HG03196 (cell line): ENCODE data around the gene TNKS1BP1.
"Not testable (repeated sequence)": the region's sequence is repeated elsewhere in the genome, so short reads cannot be mapped to it uniquely, and the experiment has no call there.

ENCODE experiments used
- ATAC-seq: cut with Tn5 transposase; IDR thresholded peaks from one replicate; pipeline ENCODE4 v1.9.1; 2021; ENCODE audit not compliant: unreplicated experiment

The TNKS1BP1 gene, protein sequence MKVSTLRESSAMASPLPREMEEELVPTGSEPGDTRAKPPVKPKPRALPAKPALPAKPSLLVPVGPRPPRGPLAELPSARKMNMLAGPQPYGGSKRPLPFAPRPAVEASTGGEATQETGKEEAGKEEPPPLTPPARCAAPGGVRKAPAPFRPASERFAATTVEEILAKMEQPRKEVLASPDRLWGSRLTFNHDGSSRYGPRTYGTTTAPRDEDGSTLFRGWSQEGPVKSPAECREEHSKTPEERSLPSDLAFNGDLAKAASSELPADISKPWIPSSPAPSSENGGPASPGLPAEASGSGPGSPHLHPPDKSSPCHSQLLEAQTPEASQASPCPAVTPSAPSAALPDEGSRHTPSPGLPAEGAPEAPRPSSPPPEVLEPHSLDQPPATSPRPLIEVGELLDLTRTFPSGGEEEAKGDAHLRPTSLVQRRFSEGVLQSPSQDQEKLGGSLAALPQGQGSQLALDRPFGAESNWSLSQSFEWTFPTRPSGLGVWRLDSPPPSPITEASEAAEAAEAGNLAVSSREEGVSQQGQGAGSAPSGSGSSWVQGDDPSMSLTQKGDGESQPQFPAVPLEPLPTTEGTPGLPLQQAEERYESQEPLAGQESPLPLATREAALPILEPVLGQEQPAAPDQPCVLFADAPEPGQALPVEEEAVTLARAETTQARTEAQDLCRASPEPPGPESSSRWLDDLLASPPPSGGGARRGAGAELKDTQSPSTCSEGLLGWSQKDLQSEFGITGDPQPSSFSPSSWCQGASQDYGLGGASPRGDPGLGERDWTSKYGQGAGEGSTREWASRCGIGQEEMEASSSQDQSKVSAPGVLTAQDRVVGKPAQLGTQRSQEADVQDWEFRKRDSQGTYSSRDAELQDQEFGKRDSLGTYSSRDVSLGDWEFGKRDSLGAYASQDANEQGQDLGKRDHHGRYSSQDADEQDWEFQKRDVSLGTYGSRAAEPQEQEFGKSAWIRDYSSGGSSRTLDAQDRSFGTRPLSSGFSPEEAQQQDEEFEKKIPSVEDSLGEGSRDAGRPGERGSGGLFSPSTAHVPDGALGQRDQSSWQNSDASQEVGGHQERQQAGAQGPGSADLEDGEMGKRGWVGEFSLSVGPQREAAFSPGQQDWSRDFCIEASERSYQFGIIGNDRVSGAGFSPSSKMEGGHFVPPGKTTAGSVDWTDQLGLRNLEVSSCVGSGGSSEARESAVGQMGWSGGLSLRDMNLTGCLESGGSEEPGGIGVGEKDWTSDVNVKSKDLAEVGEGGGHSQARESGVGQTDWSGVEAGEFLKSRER (N-terminal part only)

DNA sequence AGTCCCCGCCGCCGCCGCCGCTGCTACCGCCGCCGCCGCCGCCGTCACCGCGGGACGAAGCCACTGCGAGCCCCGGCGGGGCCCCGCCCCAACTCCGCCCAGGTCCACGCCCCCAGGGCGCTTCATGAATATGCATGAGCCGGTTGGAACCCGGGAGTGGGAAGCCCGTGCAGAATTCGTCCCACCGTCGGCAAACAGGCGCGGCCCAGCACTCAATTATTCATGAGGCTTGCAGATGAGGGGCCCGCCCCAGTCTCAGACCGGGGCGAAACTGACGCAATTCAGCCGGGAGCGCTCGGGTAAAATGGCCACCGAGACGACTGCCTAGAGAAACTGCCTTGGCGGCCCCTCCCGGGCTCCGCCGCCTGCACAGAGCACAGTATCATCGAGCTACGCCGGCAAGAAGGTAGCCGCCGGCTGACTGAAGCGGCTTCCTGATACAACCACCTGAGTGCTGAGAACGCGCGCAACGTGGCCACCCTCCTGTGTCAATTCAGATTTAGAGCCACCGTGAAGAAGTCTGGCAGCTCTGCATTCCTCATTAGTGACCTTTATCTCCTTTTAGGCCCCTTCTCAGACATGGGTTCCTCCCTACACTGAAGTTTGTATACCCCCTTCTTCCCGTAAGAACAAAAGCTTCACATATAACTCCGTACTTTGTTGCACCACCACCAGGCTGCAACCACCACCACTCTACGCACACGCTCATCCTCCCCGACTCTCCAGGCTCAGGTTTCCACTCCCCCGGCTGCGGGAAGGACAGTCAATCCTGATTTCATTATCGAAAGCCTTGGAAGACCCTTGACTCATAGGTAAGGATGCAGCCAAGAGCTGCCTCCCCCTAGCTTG is at the start of gene TNKS1BP1:
TSS of gene TNKS1BP1 (minus strand) at position 67 of the 849 bp plus-strand sequence. CDS start 3,067 bp downstream, outside the sequence.
- peak; percentile 83 for ATAC-seq

DNA sequence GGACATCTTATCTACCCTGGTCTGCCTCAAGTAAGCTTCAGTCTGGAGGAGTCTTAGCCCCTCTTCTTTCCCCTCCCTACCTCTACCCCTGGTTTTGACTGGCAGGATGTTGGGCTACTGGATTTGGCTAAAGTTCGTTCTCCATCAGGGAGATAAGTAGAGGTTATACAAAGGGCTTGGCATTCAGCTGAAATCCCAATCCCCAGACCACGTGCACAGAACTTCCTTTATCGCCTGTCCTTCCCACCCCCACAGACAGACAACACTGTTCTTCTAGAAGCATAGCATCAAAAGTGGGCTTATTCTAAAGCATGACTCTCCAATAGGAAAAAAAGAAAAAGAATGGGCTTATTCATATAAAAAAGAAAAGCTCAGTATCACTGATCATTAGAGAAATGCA is 48.4 kb upstream of the TNKS1BP1 start:
- no peak for ATAC-seq

DNA sequence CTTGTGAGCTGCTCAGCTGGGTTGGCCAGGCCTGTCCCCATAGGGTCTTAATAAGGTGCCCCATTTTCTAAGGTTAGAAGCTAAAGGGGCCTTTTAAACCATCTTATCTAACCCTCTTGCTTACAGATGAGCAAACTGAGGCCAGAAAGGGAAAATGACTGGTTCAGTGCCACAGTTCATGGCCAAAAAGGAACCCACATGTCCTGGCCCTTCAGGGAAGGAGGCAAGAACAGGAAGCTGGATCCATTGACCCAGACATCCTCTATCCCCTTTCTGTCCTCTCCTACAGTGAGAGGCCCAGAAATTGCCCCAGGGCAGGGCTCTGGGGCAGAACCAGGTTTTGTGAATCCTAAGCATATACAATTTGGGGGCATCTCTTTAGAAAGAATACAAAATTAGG is 46.2 kb upstream of the TNKS1BP1 start:
- ATAC-seq = no peak

DNA sequence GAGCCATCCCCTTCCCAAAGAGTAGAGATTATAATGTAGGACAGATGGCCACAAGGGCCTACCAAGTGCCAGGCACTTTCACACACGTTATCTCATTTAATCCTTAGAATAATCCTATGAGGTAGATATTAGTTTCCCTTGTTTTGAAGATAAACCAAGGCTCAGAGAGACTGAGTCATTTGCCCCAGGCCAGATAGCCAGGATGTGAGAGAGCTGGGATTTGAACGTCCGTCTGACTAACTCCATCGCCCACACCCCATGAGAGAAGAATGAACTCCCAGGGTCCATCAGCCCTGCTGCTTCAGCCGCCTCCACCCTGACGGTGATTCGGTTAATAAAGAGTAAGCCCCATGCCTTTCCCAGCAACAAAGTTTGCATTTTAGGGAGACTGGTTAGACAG is 45.5 kb upstream of the TNKS1BP1 start:
- ATAC-seq = no peak

DNA sequence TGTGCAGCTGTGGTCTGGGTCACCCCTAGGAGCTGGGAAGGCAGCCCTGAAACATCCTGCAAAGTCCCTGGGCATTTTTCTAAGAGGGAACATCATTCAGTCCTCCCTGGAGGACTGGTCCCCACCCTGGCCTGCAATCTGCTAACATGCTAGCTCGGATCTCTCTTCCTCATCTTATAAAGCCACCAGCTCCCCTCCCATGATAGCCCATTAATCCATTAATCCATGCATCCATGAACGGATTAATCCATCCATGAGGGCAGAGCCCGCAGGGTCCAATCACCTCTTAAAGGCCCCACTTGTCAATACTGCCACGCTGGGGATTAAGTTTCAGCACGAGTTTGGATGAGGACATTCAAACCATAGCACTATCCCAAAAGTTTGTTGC is 44.1 kb upstream of the TNKS1BP1 start:
- no peak for ATAC-seq

DNA sequence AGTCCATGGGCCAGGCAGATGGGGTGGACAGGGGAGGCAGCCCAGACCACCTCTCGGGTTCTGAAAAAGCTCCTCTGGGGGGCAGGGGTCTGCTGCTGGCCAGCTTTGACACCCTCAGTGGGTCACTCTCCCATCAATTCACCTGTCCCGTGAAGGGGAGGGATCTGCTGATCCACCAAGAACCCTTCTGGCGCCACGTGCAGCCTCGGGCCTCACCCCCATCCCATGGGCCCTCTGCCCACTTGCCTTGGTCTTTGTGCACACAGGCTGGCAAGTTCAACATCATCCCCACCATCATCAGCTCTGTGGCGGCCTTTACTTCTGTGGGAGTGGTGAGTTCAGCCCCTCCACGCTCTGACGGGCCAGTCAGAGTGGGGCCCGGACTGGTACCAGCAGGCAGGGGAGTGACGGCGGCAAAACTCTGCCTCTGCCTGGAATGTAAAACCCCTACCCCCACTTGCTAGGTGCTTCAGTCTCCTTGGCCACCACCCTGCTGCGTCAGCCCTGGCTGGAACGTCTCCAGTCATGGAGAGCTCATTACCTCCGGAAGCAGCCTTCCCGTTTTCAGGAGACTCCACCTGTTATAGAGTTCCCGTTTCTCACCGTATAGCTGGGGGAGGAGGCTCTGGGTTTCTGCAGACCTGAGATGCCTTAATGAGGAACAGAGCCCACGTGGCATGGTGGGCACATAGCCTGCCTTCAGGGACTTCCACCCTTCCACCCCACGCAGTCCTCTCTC is 43.5 kb upstream of the TNKS1BP1 start:
- no peak for ATAC-seq

DNA sequence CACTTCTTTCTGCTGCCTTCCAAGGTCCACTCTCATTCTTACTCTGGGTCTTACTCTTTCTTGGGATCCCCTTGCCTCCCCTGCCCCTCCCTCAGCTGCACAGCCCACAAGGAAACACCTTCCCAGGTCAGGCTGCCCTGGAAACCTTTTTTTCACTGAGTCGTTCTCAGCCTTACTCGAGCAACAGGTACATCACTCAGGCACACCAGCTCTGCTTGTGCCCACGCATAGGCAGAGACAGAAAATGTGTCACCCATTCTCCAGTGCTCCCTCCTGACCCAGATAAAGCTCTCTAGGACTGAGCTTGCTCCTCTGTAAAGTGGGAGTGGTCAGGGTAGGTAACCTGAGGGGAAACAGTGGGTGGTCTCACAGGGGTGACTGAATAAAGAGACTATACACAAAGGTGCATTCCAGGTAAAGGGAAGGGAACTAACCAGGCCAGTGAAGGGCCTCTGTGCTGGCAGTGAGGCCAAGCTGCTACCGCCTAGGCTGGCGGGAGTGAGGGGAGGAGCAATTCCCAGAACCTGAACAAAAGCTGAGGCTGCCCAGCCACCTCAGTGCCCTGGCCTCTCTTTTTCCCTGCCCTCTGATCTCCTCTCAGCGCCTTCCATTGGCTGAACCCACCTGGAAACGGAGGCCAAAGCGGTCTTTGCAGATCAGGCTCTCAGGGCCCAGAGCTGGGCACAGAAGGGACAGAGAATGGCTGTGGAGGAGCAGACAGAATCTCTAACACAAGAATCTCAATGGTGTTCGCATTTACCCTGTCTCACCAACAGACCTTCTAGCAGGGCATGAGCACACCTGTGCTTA is 40.3 kb upstream of the TNKS1BP1 start:
- no peak for ATAC-seq

DNA sequence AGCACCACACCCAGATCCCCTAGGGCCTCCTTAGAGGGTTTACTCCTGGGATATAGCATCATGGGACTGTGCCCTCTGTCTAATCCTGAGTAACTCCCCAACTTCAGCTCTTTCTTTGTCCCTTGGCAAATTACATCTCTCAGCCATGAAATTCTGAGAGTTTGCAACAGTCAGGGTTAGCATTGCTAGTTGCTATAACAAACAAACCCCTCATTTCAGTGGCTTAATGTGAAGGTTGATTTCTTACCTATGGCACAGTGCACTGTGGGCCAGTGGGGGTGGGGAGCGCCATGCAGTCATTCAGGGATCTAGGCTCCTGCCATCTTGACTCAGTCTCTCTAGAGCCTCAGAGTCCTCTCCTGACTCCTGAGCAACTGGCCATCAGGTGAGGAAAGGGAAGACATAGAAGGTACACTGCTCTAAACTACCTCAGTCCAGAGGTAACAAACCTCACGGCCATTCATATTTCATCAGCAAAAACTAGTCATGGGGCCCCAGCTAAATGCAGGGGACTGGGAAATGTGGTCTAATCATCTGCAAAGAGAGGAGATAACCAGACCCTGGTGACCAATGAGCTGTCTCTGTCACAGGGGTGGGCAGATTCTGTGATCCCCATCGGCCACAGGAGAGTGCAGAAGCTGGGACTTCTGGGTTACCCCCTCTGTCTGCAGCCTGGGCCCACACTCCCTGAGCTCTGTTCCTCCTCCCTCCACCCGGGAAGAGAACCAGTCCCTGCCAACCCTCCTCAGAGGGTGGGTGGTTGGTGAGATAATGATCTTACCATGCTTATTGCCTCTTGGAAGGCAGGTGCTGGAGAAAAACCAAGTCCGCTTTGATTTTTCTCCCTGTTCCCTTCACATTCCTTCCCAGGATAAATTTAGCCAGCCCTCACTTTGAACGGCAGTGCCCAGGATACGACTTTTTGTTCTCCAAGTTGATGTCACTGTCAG is 38.7 kb upstream of the TNKS1BP1 start:
- no peak for ATAC-seq

DNA sequence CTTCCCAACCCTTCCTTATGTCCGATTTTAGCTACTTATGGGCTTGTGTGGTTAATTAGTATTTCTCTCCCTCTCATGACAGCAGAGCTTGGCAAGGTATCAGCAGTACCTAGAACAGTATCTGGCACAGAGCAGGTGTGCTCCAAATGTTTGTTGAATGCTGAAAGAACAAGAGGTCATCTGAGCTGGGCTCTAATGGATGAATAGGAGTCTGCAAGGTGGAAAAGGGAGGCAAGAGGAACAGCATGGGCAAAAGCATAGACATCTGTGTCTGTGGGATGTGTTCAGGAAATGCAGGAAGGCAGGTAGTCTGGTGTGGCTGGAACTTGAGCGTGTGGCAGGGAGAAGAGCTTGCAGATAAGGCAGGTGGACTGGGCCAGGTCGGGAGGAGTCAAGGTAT is 37.2 kb upstream of the TNKS1BP1 start:
- ATAC-seq = no peak

DNA sequence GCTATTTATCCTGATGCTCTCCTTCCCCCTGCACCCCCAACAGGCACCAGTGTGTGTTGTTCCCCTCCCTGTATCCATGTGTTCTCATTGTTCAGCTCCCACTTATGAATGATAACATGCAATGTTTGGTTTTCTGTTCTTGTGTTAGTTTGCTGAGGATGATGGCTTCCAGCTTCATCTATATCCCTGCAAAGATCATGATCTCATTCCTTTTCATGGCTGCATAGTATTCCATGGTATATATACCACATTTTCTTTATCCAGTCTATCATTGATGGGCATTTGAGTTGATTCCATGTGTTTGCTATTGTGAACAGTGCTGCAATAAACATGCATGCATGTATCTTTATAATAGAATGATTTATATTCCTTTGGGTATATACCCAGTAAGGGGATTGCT is 36.7 kb upstream of the TNKS1BP1 start:
- not testable (repeated sequence) for ATAC-seq

DNA sequence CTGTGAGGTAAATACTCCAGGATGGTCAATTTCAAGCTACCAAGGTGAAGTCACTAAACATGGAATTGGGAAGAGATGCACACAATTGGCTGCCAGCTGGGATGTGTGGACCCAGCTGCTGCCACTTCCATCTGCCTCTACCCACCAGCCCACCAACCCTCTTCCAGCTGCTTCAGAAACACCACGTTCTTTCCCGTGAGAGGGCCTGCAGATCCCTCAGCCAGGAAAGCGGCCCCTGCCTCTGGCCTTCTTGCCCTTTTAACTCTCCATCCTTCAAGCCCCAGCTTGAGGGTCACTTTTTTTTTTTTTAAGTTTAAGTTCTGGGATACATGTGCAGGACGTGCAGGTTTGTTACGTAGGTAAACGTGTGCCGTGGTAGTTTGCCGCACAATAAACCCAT is 36.2 kb upstream of the TNKS1BP1 start:
- ATAC-seq = no peak

DNA sequence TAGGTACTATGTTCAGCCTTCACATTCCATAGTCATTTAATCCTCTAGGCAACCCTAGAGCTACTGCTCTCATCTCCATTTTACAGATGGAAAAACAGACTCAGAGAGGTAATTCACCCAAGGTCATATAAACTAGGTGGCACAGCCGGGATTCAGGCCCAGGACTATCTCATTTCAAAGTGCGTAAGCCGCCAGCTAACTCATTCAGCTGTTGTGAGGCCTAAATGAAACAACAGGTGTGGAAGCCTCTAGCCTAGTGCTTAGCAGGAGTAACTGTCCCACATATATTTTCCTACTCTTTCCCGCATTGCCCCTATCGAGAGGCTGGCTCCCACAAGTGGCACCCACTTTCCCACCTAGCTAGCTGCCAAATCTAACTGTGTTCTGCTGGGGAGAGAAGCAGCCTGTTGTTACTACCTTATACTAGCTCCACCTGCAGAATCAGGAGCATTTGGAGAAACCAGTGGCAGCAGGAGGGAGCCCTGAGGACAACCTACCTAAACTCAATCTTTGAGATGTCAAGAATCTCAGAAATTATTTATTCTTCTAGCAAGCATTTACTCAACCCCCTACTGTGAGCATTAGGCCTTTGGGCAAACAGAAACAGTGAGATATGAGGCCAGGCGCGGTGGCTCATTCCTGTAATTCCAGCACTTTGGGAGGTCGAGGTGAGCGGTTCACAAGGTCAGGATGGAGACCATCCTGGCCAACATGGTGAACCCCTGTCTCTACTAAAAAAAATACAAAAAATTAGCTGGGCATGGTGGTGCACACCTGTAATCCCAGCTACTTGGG is 35.3 kb upstream of the TNKS1BP1 start:
- no peak for ATAC-seq

DNA sequence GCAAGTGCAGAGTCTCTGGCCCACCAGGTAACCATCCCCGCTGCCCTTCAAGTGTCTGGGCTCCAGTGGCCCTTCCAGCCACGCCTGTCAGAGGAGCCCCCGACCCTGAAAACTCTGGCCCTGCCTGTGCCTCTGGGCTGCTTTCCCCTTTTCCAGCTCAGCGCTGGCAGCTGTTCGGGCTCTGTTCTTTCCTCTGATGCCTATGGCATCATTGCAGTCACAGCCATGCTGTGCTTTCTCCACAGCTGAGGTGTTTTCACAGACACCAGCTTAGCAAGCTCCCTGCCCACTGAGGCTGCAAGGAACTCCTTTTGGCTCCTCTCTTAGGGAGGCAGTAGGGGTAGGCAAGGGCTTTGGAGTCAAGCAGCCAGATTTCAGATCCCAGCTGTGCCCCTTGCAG is 34.6 kb upstream of the TNKS1BP1 start:
- ATAC-seq = no peak

DNA sequence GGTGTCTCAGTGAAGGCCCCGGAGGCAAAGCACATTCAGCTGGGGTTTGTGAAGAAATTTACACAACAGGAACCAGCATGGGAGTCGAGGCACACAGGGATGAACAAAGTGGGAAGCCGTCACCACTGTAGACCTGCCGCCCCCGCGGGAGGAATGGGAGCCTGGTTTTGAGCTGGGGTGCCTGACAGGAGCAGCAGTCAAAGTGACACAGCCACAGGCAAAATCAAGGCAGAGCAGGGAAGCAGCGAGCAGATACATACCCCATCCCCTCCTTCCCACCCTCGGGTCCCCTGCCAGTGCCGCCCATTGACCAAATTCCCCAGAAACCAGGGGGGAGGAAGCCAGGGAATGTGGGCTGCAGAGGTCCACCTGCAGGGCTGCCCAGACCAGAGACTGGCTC is 34.2 kb upstream of the TNKS1BP1 start:
- no peak for ATAC-seq

DNA sequence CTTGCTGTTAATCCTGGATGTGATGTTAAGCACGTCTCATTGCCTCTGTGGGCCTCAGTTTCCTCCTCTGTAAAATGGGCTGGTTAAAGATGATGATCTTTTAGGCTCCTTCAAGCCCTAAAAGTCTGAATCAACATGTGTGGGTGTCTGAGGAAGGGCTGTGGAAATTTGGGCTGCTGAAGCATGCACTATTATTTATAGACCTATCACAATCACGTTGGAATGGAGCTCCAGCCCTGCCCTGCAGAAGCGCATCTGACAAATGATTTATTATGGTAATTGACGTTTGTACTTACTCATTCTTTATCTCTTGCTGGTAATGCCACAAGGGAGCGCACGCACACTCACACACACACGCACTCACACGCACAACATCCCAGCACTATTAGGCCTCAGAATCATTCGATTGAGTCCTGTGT is 33.8 kb upstream of the TNKS1BP1 start:
- ATAC-seq = no peak

DNA sequence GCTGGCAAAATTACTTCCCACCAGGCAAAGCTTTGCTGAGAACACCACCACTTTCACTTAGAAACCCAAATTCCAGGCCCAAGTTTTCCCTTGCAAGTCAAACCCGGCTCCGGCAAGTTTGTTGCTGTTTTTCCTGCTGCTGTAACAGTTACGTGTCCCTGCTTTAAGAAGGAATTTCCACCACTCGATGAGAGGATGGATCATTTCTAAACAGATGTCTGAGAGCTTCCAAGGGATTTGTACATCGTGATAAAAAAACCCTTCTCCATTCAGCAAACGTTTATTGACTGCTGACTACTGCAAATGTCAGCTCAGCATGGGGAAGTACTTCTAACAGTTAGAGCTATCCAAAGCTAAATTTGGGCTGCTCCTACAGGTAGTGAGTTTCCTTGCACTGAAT is 33.1 kb upstream of the TNKS1BP1 start:
- ATAC-seq = no peak

DNA sequence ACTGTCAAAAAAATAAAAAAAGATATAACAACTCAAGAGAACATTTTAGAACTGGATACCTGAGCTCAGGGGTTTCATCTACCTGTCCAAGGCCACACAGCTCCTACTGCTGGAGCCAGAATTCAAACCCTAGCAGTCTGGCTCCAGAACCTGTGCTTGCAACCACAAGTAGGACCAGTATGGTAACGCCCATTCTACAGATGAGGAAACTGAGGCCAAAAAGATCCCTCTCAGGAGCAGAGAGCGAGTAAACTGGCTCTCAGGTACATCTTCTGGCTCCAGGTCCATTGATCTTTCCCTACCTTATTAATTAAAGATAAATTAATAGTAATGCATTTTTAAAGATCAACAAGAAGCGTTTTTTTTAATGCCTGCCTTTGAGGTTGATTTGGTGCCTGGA is 32.6 kb upstream of the TNKS1BP1 start:
- no peak for ATAC-seq
